ENCODE results near the gene FASTK. TPM values are rescaled to one million over a fixed set of nuclear protein-coding genes. Genes with fewer than 3 reads are reported as not detected.
A peak's percentile ranks its signal among the peaks of the same experiment; 100 is the strongest.

The FASTK gene
- total and polyA plus RNA-seq, 7 donors, result 87.1 to 194 (median 126) TPM

- no peak for ATAC-seq
- Histone ChIP-seq H3K4me3 (no peak overlapping the region), H3K9me3 (no peaks in the 10 kb centered on the region), H3K27me3 (ENCODE audit: insufficient read depth in 3 of 3, low read length in 2 of 3) (no peaks in the 10 kb centered on the region), H3K27ac (no peak overlapping the region), H3K36me3 (ENCODE audit: insufficient read depth in 1 of 2, low read depth in 1 of 2) (peaks cover 0 to 4% of the 10 kb centered on the region in 2 donors), H3K4me1 (no peaks in the 10 kb centered on the region)
- no peak for TF ChIP-seq CTCF (IDR thresholded peaks at IDR 0.05)
- DNase-seq, result no peak
- 88 to 91% (median 90%) methylated on average over 13 of the region's 13 CpGs for WGBS, 3 donors
- intact Hi-C loops (cut with DNase I), result loop anchor here (5.0 kb wide), 4 partner anchors 81 to 216 kb away; partner anchors contain the start of gene ABCB8 (in 1 of the 2)
Measured at GRCh38 chr7:151113344-151114150, 32.9 kb upstream of the FASTK start.

GRCh38 chr7:151110941-151111645 is 30.5 kb upstream of the FASTK start:
- Histone ChIP-seq H3K4me1 (no peaks in the 10 kb centered on the region), H3K36me3 (ENCODE audit: insufficient read depth in 1 of 2, low read depth in 1 of 2) (no peaks in the 10 kb centered on the region), H3K27me3 (ENCODE audit: insufficient read depth in 3 of 3, low read length in 2 of 3) (no peaks in the 10 kb centered on the region), H3K27ac (no peak overlapping the region), H3K4me3 (no peak overlapping the region), H3K9me3 (no peaks in the 10 kb centered on the region)
- intact Hi-C loops (cut with DNase I), result loop anchor here (1.0 to 5.0 kb wide), 6 partner anchors 22 to 214 kb away; partner anchors contain the start of gene ABCB8 (in 1 of the 2)
- TF ChIP-seq CTCF (IDR thresholded peaks at IDR 0.05), result peak; percentile 90
- ATAC-seq (peak; percentile 79 to 93 (median 86)), DNase-seq (peak; percentile 78 to 89)
- WGBS, 3 donors, result 33 to 41% (median 36%) methylated on average over 19 to 20 of the region's 20 CpGs

- 71 to 78% (median 72%) methylated on average over 11 of the region's 11 CpGs for WGBS, 3 donors
- no peak for TF ChIP-seq CTCF (IDR thresholded peaks at IDR 0.05)
- no peaks in the 10 kb centered on the region for H3K36me3 ChIP-seq (ENCODE audit: insufficient read depth in 1 of 2, low read depth in 1 of 2)
- H3K27me3 ChIP-seq (ENCODE audit: insufficient read depth in 3 of 3, low read length in 2 of 3), result no peaks in the 10 kb centered on the region
- no peak overlapping the region for H3K27ac ChIP-seq
- no peaks in the 10 kb centered on the region for H3K9me3 ChIP-seq
- no peak for ATAC-seq
- peak in 1 of 2 donors; percentile 12 for DNase-seq
- H3K4me3 ChIP-seq, result no peak overlapping the region
- intact Hi-C loops (cut with DNase I), result loop anchor here (2.0 to 5.0 kb wide), 5 partner anchors 22 to 213 kb away; partner anchors contain the start of gene ABCB8 (in 1 of the 2)
- H3K4me1 ChIP-seq, result no peaks in the 10 kb centered on the region
Measured at GRCh38 chr7:151110236-151110940, 29.8 kb upstream of the FASTK start.

- no peak overlapping the region for H3K27ac ChIP-seq
- H3K36me3 ChIP-seq (ENCODE audit: insufficient read depth in 1 of 2, low read depth in 1 of 2), result peaks cover 0 to 8% of the 10 kb centered on the region in 2 donors
- 65 to 75% (median 71%) methylated on average over 15 of the region's 15 CpGs for WGBS, 3 donors
- DNase-seq (peak in 1 of 2 donors; percentile 57), ATAC-seq (peak in 1 of 4 donors; percentile 31)
- no peaks in the 10 kb centered on the region for H3K27me3 ChIP-seq (ENCODE audit: insufficient read depth in 3 of 3, low read length in 2 of 3)
- H3K4me1 ChIP-seq, result no peaks in the 10 kb centered on the region
- H3K4me3 ChIP-seq, result no peak overlapping the region
- intact Hi-C loops (cut with DNase I), result loop anchor here (2.0 to 5.0 kb wide), 5 partner anchors 21 to 212 kb away; partner anchors contain the start of gene ABCB8 (in 1 of the 2)
- H3K9me3 ChIP-seq, result no peaks in the 10 kb centered on the region
- no peak for TF ChIP-seq CTCF (IDR thresholded peaks at IDR 0.05)
Measured at GRCh38 chr7:151109094-151110048, 28.8 kb upstream of the FASTK start.

All from psoas muscle (tissue), 8 donors.